H9 (cell line): Measurements from ENCODE around the gene CLCN6. TPM values are rescaled to one million over a fixed set of nuclear protein-coding genes. Genes with fewer than 3 reads are reported as not detected.
A peak's percentile ranks its signal among the peaks of the same experiment; 100 is the strongest.

Source experiments
- DNase-seq: peaks from one replicate; pipeline ENCODE4 v3.0.0-alpha.2; 2017
- H2AFZ ChIP-seq: one replicate; pipeline ENCODE4 v1.6.1; 2013; ENCODE audit warnings: mild to moderate bottlenecking, low read length, control low read depth, moderate library complexity
- H2AK5ac ChIP-seq: 2 replicates; pipeline ENCODE4 v1.6.1; 2013; ENCODE audit warnings: low read length, control low read depth, mixed read lengths; ENCODE audit not compliant: insufficient read length
- H2BK120ac ChIP-seq: one replicate; pipeline ENCODE4 v1.6.1; 2013; ENCODE audit warnings: low read depth, mild to moderate bottlenecking, low read length, control low read depth, inconsistent platforms; ENCODE audit not compliant: poor library complexity, severe bottlenecking
- H2BK12ac ChIP-seq: 2 replicates; pipeline ENCODE4 v1.6.1; 2013; ENCODE audit warnings: low read length, control low read depth, mixed read lengths, low read depth; ENCODE audit not compliant: insufficient read length
- H2BK15ac ChIP-seq: 2 replicates; pipeline ENCODE4 v1.6.1; 2013; ENCODE audit warnings: low read depth, low read length, control low read depth
- H2BK20ac ChIP-seq: one replicate; pipeline ENCODE4 v1.6.1; 2013; ENCODE audit warnings: low read depth, mild to moderate bottlenecking, low read length, control low read depth, inconsistent platforms; ENCODE audit not compliant: poor library complexity, severe bottlenecking
- H2BK5ac ChIP-seq: 2 replicates; pipeline ENCODE4 v1.6.1; 2013; ENCODE audit warnings: low read length, control low read depth, mixed read lengths; ENCODE audit not compliant: insufficient read length
- H3K14ac ChIP-seq: 2 replicates; pipeline ENCODE4 v1.6.1; 2013; ENCODE audit warnings: low read length, control low read depth; ENCODE audit not compliant: insufficient read depth
- H3K18ac ChIP-seq: 2 replicates; pipeline ENCODE4 v1.6.1; 2013; ENCODE audit warnings: low read depth, mild to moderate bottlenecking, mixed read lengths, low read length, control low read depth; ENCODE audit not compliant: insufficient read length
- H3K23ac ChIP-seq: 2 replicates; pipeline ENCODE4 v1.6.1; 2013; ENCODE audit warnings: low read length, control low read depth, mixed read lengths, low read depth; ENCODE audit not compliant: insufficient read length
- H3K23me2 ChIP-seq: 2 replicates; pipeline ENCODE4 v1.6.1; 2013; ENCODE audit warnings: low read depth, mild to moderate bottlenecking, mixed read lengths, low read length, control low read depth; ENCODE audit not compliant: insufficient read length, poor library complexity, severe bottlenecking
- H3K27ac ChIP-seq: 2 replicates; pipeline ENCODE4 v1.5.1; 2013; ENCODE audit warnings: low read length, control low read depth, mixed read lengths, low read depth; ENCODE audit not compliant: insufficient read length
- H3K27me3 ChIP-seq: 2 replicates; pipeline ENCODE4 v1.6.1; 2013; ENCODE audit warnings: low read length, control low read depth, inconsistent platforms; ENCODE audit not compliant: insufficient read depth
- H3K4ac ChIP-seq: 2 replicates; pipeline ENCODE4 v1.6.1; 2013; ENCODE audit warnings: low read depth, mild to moderate bottlenecking, control low read depth, inconsistent platforms, low read length, moderate library complexity
- H3K4me1 ChIP-seq: 2 replicates; pipeline ENCODE4 v1.6.1; 2013; ENCODE audit warnings: low read length, control low read depth, inconsistent platforms; ENCODE audit not compliant: insufficient read depth
- H3K4me2 ChIP-seq: 2 replicates; pipeline ENCODE4 v1.6.1; 2013; ENCODE audit warnings: low read length, control low read depth, mixed read lengths; ENCODE audit not compliant: insufficient read length, insufficient read depth
- H3K56ac ChIP-seq: 2 replicates; pipeline ENCODE4 v1.6.1; 2013; ENCODE audit warnings: low read depth, mild to moderate bottlenecking, mixed read lengths, low read length, control low read depth; ENCODE audit not compliant: insufficient read length
- H3K79me1 ChIP-seq: 2 replicates; pipeline ENCODE4 v1.6.1; 2013; ENCODE audit warnings: low read depth, mild to moderate bottlenecking, moderate library complexity, low read length, control low read depth, inconsistent platforms; ENCODE audit not compliant: insufficient read depth, poor library complexity, severe bottlenecking
- H3K79me2 ChIP-seq: 2 replicates; pipeline ENCODE4 v1.6.1; 2013; ENCODE audit warnings: low read length, control low read depth, inconsistent platforms; ENCODE audit not compliant: insufficient read depth
- H3K9ac ChIP-seq: 2 replicates; pipeline ENCODE4 v1.6.1; 2013; ENCODE audit warnings: low read length, control low read depth, mixed read lengths; ENCODE audit not compliant: insufficient read length; ENCODE audit errors: extremely low read depth
- H3K9me3 ChIP-seq: one replicate; pipeline ENCODE4 v1.6.1; 2013; ENCODE audit warnings: low read depth, low read length, inconsistent platforms; ENCODE audit not compliant: control insufficient read depth
- H3T11ph ChIP-seq: one replicate; pipeline ENCODE4 v1.6.1; 2013; ENCODE audit warnings: mild to moderate bottlenecking, low read length, control low read depth, inconsistent platforms
- H4K20me1 ChIP-seq: one replicate; pipeline ENCODE4 v1.6.1; 2013; ENCODE audit not compliant: control insufficient read depth, insufficient read length, insufficient read depth
- H4K5ac ChIP-seq: 2 replicates; pipeline ENCODE4 v1.6.1; 2013; ENCODE audit warnings: low read depth, mild to moderate bottlenecking, mixed read lengths, low read length, control low read depth; ENCODE audit not compliant: insufficient read length
- H4K8ac ChIP-seq: replicated peaks from 2 replicates; pipeline ENCODE4 v1.6.1; 2013; ENCODE audit warnings: low read length, control low read depth, mixed read lengths, low read depth; ENCODE audit not compliant: insufficient read length
- H4K91ac ChIP-seq: 2 replicates; pipeline ENCODE4 v1.6.1; 2013; ENCODE audit warnings: low read depth, mild to moderate bottlenecking, moderate library complexity, mixed read lengths, low read length, control low read depth; ENCODE audit not compliant: insufficient read length
- H3K27ac Mint-ChIP-seq, 3 experiments: 2 replicates in 2 of 3; 3 replicates in 1 of 3; pipeline ENCODE4 v1.8.0; 2020 to 2021; ENCODE audit warnings: mixed read lengths in 3 of 3, mild to moderate bottlenecking in 1 of 3, moderate library complexity in 1 of 3
- H3K27me3 Mint-ChIP-seq: 2 replicates; pipeline ENCODE4 v1.8.0; 2021; ENCODE audit warnings: low read depth, mild to moderate bottlenecking, moderate library complexity, mixed read lengths
- H3K36me3 Mint-ChIP-seq, 3 experiments: 2 replicates in 2 of 3; 3 replicates in 1 of 3; pipeline ENCODE4 v1.8.0; 2020 to 2021; ENCODE audit warnings: low read depth in 3 of 3, mixed read lengths in 3 of 3; ENCODE audit not compliant: insufficient read depth in 1 of 3
- H3K4me1 Mint-ChIP-seq, 2 experiments: 2 replicates each; pipeline ENCODE4 v1.8.0; 2020; ENCODE audit warnings: mixed read lengths in 2 of 2
- H3K4me3 Mint-ChIP-seq, 2 experiments: 2 replicates in 1 of 2; 3 replicates in 1 of 2; pipeline ENCODE4 v1.8.0; 2020 to 2021; ENCODE audit warnings: mild to moderate bottlenecking in 2 of 2, mixed read lengths in 2 of 2, moderate library complexity in 1 of 2
- H3K9me3 Mint-ChIP-seq, 2 experiments: 2 replicates in 1 of 2; 3 replicates in 1 of 2; pipeline ENCODE4 v1.8.0; 2020; ENCODE audit warnings: mild to moderate bottlenecking in 2 of 2, mixed read lengths in 2 of 2, moderate library complexity in 1 of 2
- CTCF ChIP-seq: fragments of 200-600 bp; sonication (generic); conservative IDR thresholded peaks from 3 replicates; pipeline ENCODE4 v1.8.0; 2021; ENCODE audit warnings: antibody characterized with exemption, mild to moderate bottlenecking
- WGBS: extraction: QIAGEN DNeasy Blood & Tissue Kit; methylation state at CpG from one replicate; pipeline ENCODE4 v1.1.7; 2013; ENCODE audit warnings: missing lambda C conversion rate, low lambda C conversion rate, mixed read lengths; ENCODE audit not compliant: insufficient read length; ENCODE audit errors: extremely low coverage; 5-methylcytosine and 5-hydroxymethylcytosine counted together
- total RNA-seq: library from RNA; stranded (reverse); gene quantifications from 2 replicates; pipeline ENCODE4 v1.2.1, GENCODE V29; 2021

CLCN6 gene
- total RNA-seq, 1 experiment from 2014 or later = 20.5 TPM

DNA sequence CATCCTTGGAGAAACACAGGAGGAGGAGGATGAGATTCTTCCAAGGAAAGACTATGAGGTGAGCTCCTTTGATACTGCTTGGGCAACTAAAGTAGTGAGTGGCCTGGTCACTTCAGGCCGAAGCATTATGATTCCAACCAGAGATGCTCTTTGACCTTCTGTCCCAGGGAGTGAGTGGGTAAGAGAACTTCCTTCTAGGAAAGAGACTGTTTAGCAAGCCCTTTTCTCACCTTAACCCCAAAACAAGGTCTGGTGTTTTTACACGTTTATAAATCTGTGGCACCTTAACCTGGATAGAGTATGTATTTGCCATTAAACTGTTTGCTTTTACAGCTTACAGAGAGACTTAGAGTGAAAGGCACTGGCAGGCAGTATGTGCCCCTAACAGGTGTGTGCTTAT is 1.1 kb downstream of the CLCN6 start:
- Histone ChIP-seq H3K23me2 (peaks cover 13% of the 10 kb centered on the region), H2BK12ac (no peak overlapping the region), H3K18ac (no peak overlapping the region), H3K4ac (no peak overlapping the region), H3K27ac (no peak overlapping the region), H3K9ac (no peak overlapping the region), H4K20me1 (no peaks in the 10 kb centered on the region), H4K91ac (no peak overlapping the region), H2BK15ac (no peak overlapping the region), H3K4me1 (peaks cover 3% of the 10 kb centered on the region; the same call in 1 of the 2 replicates), H2BK20ac (no peak overlapping the region), H4K8ac (no peak overlapping the region), H3K23ac (no peak overlapping the region), H3K14ac (no peak overlapping the region), H3K27me3 (no peaks in the 10 kb centered on the region), H3K9me3 (no peaks in the 10 kb centered on the region), H2BK120ac (no peak overlapping the region), H4K5ac (no peak overlapping the region), H3K79me1 (peaks cover 4% of the 10 kb centered on the region), H3K4me2 (peak overlapping the region; percentile 89), H3K79me2 (peaks cover 8% of the 10 kb centered on the region; the same call in 1 of the 2 replicates), H2AFZ (no peak overlapping the region), H3K56ac (no peak overlapping the region), H2AK5ac (no peak overlapping the region), H3T11ph (no peak overlapping the region), H2BK5ac (no peak overlapping the region)
- H3K4me1 Mint-ChIP-seq = peaks cover 35 to 43% of the 10 kb centered on the region in 2 experiments
- no peak for DNase-seq
- no peaks in the 10 kb centered on the region; the same call in 1 of the 2 replicates for H3K27me3 Mint-ChIP-seq
- H3K27ac Mint-ChIP-seq = peak overlapping the region in 2 of 3 experiments; percentile 91 to 99; a peak in 3 of 7 replicates
- H3K9me3 Mint-ChIP-seq = no peaks in the 10 kb centered on the region
- peaks cover 24 to 43% (median 33%) of the 10 kb centered on the region in 3 experiments for H3K36me3 Mint-ChIP-seq
- no CpG with 5 or more reads among the region's 2 CpGs for WGBS
- no peak for TF ChIP-seq CTCF
- peak overlapping the region; percentile 98 to 99 for H3K4me3 Mint-ChIP-seq
